GM18508 (cell line): ENCODE data around the gene RECK.
"Not testable (repeated sequence)": the region's sequence is repeated elsewhere in the genome, so short reads cannot be mapped to it uniquely, and the experiment has no call there.

Experiments
- ATAC-seq: cut with Tn5 transposase; IDR thresholded peaks from one replicate; pipeline ENCODE4 v1.9.1; 2021; ENCODE audit warnings: moderate number of reproducible peaks; ENCODE audit not compliant: insufficient read depth, unreplicated experiment

RECK gene

GRCh38 chr9:36063804-36064447 is 27.2 kb downstream of the RECK start:
- no peak for ATAC-seq

DNA sequence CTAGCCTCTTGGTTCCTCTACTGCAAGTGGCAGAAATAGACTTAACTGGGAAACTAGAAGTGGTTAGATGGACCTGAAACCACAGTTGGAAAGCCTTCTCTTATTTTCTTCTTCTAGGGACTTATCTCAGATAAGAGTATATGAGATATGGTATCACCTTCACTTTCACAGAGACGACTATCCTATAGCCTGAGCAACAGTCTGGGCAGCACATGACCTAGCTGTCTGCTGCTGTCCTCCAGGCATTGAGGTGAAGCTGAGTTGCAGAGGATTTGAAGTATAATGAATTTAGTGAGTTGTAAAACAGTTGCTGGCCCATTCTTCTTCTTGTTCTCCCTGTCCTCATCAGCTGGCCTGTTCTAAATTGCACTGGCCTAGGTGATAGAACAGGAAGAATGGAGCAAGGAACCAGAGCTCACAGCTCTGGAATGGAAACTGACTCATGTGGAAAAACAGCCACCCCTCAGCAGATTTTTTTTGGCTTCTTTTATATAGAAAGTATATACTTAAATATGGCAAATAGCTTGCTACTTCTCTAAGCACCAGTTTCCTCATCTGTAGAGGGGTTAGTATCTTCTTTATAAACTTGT is 27.8 kb downstream of the RECK start:
- no peak for ATAC-seq

DNA sequence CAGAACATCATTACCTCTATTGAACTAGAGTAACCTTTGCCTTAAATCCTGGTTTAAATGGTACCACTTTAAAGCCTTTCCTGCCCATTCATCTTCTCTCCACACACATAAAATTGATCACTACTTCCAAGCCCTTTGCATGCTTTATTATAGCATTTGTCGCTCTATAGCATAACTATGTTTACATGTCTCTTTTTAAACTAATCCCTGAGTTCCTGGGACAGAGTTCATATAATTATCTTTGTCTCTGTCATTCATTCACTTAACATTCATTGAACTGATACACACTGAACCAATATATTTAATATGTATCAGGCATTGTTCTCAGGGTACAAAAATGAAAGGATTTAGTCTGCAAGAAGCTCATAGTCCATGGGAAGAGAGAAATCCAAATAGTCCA is 37.3 kb downstream of the RECK start:
- ATAC-seq, result no peak

DNA sequence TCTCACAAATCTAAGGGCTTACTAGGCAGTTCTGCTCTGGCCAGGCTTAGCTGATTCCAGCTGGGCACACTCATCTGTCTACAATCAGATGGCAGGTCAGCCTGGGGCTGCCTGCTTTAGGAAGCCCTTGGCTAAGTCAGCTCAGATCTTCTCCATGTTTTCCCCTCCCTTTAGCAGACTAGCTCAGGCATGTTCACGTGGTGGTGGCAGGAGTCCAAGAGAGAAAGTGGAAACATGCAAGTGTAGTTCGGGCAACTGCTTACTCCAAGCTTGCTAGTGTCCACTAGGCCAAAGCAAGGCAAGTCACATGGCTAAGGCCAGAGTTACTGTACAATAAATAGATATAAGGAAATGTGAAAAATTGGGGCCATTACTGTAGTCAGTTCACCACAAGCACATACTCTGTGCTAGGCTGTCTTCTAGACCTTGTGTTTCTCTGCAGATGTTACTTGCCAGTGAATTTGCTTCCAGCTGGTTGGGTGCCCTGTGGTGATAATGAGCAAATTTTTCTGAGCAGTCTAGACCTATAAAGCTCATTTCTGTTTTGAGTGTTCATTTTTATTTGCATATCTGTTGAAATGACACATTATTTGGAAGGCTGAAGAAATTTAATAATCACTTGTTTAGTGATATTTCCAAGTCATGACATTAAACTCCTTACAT is 38.3 kb downstream of the RECK start:
- no peak for ATAC-seq

- ATAC-seq, result no peak
These were observed 41.3 kb downstream of the RECK start for GRCh38 chr9:36078051-36078450.

DNA sequence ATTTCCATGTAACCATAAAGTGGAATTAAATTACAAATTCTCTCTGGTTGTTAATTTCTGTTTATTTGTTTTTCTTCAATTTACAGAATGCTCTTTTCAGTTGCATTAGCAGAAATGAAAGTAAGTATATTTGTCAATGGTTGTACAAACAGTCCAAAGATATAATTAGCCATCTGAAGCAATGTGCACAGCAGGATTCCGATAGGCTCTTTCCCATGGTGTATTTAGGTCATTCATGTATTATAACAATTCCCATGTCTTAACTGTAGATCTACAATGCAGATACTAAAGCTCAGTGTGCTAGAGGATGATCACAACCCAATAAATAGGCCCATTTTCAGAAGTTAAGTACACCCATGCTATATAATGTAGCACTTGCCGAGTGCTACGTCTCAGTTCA is 43.8 kb downstream of the RECK start:
- ATAC-seq, result no peak

GRCh38 chr9:36082931-36083330 is 46.2 kb downstream of the RECK start:
- ATAC-seq, result no peak

GRCh38 chr9:36086442-36086841 is 49.7 kb downstream of the RECK start:
- no peak for ATAC-seq

DNA sequence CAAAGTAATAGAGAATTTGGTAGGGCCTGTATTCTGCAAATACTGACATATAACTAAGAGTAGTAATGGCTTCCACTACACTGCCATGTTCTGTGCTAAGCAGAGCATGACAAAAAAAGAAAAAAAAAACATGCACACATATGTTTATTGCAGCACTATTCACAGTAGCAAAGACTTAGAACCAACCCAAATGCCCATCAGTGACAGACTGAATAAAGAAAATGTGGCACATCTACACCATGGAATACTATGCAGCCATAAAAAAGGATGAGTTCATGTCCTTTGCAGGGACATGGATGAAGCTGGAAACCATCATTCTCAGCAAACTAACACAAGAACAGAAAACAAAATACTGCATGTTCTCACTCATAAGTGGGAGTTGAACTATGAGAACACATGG is 50.3 kb downstream of the RECK start:
- ATAC-seq, result not testable (repeated sequence)

DNA sequence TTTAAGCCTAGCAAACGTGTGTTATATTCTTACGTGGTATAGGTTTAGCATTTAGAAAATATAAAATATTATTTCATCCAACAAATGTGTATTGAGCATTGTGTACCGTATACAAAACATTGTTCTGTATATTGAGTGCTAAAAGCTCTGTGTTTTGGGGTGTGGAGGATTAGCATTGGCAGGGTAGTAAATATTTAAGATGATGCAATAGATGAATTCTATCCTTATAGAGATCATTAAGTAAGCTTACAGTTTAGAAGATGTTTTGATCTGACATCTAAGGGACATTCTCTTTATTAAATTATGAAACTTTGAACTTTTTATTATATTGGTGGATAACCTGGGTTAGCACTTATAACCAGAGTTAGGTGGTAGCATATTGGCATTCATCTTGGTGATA is 51.3 kb downstream of the RECK start:
- ATAC-seq, result no peak

DNA sequence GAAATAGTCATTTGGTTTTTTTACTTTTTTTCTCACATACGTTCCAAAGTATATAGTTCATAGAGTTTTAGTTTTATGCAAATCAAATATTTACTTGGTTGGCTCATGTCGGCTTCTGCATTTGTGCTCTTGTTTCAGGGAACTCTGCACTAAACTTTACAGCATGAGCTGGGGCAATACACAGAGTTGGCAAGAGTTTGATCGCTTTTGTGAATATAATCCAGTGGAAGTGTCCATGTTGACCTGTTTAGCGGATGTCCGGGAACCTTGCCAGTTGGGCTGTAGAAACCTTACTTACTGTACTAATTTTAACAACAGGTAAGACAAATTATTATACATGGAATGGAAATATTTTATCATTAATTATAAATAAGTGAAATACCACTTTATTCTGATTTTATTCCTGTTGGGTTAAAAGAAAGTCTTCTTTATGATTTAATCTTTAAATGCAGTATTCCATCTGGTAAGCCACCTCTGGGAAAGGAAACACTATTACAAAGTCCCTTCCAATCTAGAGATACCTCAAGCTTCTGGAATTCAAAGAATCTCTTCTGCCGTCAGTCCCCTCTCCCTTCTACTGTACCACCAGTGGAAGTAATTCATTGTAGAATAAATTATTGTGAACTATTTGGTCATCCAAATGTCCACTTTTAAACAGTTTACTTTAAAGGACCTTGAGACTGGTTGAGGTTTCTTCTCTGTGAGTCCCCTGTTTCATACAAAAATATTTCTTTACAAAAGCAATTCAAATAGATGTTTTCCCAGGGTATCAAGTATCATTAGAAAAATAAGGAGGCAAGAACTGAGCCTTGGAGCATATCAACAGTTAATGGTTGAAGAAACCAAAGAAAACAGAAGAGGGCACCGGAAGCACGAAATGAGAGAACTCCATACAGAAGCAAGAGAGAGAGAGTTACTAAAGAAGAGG is 54.6 kb downstream of the RECK start:
- no peak for ATAC-seq

DNA sequence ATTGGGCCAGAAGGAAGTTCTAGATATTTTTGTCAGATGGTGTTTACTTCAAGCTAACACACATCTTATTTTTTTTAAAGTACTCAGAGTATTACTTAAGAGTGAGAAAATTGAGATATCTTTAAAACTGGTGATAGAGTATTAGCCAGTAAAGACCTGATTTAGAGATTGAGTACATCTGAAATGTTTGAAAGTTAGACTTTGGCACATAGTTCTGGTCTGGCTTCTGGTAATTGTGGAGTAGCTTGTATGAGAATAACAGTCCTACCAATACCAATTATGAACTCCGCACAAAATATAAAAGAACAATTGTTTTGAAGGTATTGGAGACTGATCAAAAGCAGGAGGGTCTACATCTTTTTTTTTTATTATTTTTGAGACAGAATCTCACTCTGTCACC is 55.3 kb downstream of the RECK start:
- no peak for ATAC-seq

GRCh38 chr9:36092509-36093215 is 55.9 kb downstream of the RECK start:
- ATAC-seq, result peak; percentile 70

DNA sequence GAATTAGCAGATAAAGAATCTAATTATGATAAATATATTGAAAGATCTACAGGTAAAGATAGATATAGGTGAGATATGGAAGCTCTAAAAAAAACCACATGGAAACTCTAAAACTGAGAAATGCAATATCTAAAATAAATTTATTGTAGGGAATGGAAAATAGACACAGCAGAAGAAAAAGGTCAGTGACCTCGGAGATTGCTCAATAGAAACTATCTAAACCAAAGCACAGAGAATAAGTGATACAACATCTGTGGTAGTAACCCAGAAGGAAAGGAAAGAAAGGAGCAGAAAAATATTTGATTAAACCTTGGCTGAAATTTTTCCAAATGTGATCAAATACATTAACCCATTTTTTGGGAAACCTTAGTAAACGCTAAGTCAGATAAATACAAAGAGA is 56.7 kb downstream of the RECK start:
- ATAC-seq, result no peak

GRCh38 chr9:36099718-36100117 is 63.0 kb downstream of the RECK start:
- ATAC-seq, result no peak

- ATAC-seq, result no peak
These were observed 63.8 kb downstream of the RECK start for GRCh38 chr9:36100532-36100931.

GRCh38 chr9:36101916-36102741 is 65.4 kb downstream of the RECK start:
- ATAC-seq, result no peak

DNA sequence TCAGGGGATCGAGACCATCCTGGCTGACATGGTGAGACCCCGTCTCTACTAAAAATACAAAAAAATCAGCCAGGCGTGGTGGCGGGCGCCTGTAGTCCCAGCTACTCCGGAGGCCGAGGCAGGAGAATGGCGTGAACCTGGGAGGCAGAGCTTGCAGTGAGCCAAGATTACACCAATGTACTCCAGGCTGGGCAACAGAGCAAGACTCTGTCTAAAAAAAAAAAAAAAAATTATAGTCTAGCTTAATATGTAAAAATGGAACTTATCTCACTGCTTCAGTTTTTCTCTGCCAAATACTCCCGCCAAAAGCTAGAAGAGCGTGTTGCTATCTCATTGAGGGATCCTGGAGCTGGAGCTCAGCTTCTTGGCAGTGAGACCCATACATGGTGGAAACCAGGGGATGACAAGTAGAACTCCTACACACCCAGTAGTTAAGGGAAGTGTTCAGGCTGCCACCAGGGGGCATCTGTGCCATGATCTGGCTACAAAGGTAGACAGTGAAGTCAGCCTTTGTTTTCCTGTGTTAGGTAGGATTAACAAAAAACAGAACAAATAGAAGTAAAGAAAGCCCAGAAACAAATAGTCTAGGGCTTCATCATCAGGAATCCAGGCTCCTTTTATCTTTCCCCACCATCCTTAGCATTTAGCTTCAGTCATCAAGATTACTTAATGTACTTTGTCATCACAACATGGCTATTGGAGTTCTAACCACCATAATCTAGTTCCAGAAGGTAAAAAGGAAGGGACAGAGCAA is 66.2 kb downstream of the RECK start:
- ATAC-seq, result no peak

DNA sequence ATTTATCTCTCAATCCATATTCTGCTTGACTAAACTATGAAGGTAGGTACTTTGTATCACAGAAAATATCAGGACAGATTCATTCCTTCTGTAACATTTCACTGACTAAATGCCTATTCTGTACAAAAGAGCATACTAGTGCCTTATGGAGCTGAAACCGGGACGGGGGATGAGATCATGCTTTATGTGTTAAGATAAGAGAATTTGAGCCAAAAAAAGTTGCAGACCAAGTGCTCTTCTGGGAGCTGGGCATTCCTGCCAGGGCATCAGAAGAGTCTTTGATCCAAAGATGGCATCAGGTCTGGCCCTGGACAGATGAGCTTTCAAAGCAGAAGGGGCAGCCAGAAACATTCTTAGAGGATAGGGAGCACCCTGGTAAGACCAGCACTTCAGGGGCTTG is 72.4 kb downstream of the RECK start:
- ATAC-seq, result no peak
